K562 (cell line): ENCODE measurements around the gene KIAA0319L. TPM values are rescaled to one million over a fixed set of nuclear protein-coding genes. Genes with fewer than 3 reads are reported as not detected.

Experiments
- ETV5 ChIP-seq: sonication (generic); formaldehyde crosslinking; IDR thresholded peaks from 2 replicates; pipeline ENCODE4 v1.4.0; 2020; ENCODE audit warnings: low read depth, mild to moderate bottlenecking, missing genetic modification reagents
- GATA2 ChIP-seq: sonication (generic); formaldehyde crosslinking; IDR thresholded peaks from 2 replicates; pipeline ENCODE4 v1.4.0; 2020; ENCODE audit warnings: mild to moderate bottlenecking, missing genetic modification reagents
- HCFC1 ChIP-seq: IDR thresholded peaks from 2 replicates; pipeline ENCODE4 v1.6.1; 2012; ENCODE audit warnings: low read depth, low read length, improper control_type of control experiment
- MTA3 ChIP-seq: fragments of 450-650 bp; formaldehyde crosslinking; IDR thresholded peaks from 2 replicates; pipeline ENCODE4 v1.6.1; 2017; ENCODE audit warnings: mild to moderate bottlenecking, borderline replicate concordance
- MYC ChIP-seq, 2 experiments: fragments of 250-450 bp in 1 of 2; sonication (Bioruptor Pico) in 1 of 2; IDR thresholded peaks; 2 replicates each; pipeline versions ENCODE4 v1.5.1 to v1.6.1; 2012 to 2021; ENCODE audit warnings: low read depth in 2 of 2, borderline replicate concordance in 1 of 2, improper control_type of control experiment in 1 of 2, low read length in 1 of 2, mild to moderate bottlenecking in 1 of 2, moderate library complexity in 1 of 2
- NCOA1 ChIP-seq: fragments of 450-650 bp; IDR thresholded peaks from 2 replicates; pipeline ENCODE4 v1.6.1; 2016; ENCODE audit warnings: low read depth
- PTBP1 ChIP-seq: fragments of 200-400 bp; formaldehyde crosslinking; IDR thresholded peaks from 2 replicates; pipeline ENCODE4 v1.6.1; 2017; ENCODE audit warnings: low read depth, low read length
- SMARCA4 ChIP-seq: fragments of 450-650 bp; IDR thresholded peaks from 2 replicates; pipeline ENCODE4 v1.6.1; 2016
- ZFP36 ChIP-seq: fragments of 150-350 bp; IDR thresholded peaks from 2 replicates; pipeline ENCODE4 v1.6.1; 2018; ENCODE audit warnings: low read length, low read depth; ENCODE audit not compliant: partially characterized antibody
- ZNF146 ChIP-seq: IDR thresholded peaks from one replicate; pipeline ENCODE4 v1.6.1; 2018; ENCODE audit warnings: missing compliant biosample characterization; ENCODE audit not compliant: unreplicated experiment
- ZNF668 ChIP-seq: fragments of 250-450 bp; sonication (Bioruptor Pico); IDR thresholded peaks from 2 replicates; pipeline ENCODE4 v1.8.0; 2022; ENCODE audit warnings: mild to moderate bottlenecking, inconsistent platforms
- ZNF785 ChIP-seq: fragments of 250-450 bp; sonication (Bioruptor Pico); IDR thresholded peaks from 2 replicates; pipeline ENCODE4 v1.4.0; 2020; ENCODE audit warnings: mild to moderate bottlenecking
- polyA plus RNA-seq, 8 experiments: library from polyadenylated mRNA; depleted of rRNA in 4 of 8; stranded (reverse) in 5 of 8; unstranded in 3 of 8; fragments of >200 nt; fragmentation: Nextera tagmentation in 2 of 8; fragmentation: Illumina TruSeq in 1 of 8; extraction: Ambion mirVana in 2 of 8; extraction: Trizol in 1 of 8; gene quantifications; 2 replicates each; pipeline versions ENCODE4 v1.2.1 to v1.2.3, GENCODE V29; 2011 to 2014; ENCODE audit warnings: inconsistent platforms in 1 of 8, missing spikeins in 1 of 8
- total RNA-seq, 7 experiments: library from RNA; depleted of rRNA in 6 of 7; stranded (reverse); fragments of >200 nt in 6 of 7; fragmentation: Illumina TruSeq in 2 of 7; extraction: Trizol in 2 of 7; gene quantifications; 2 replicates each; pipeline versions ENCODE4 v1.2.1 to v1.2.3, GENCODE V29; 2011 to 2021; ENCODE audit warnings: low replicate concordance in 1 of 7
- TF ChIP-seq, protein P1 (sequence below): IDR thresholded peaks from 2 replicates; pipeline ENCODE4 v1.6.1; 2016; ENCODE audit warnings: missing genetic modification characterization, missing compliant biosample characterization
- TF ChIP-seq, protein P2 (sequence below): fragments of 450-650 bp; IDR thresholded peaks from 2 replicates; pipeline ENCODE4 v1.6.1; 2014; ENCODE audit warnings: low read depth, mild to moderate bottlenecking, moderate library complexity, borderline replicate concordance
- TF ChIP-seq, protein P3 (sequence below), 2 experiments: fragments of 450-650 bp; IDR thresholded peaks; 2 replicates each; pipeline ENCODE4 v1.6.1; 2018; ENCODE audit warnings: mild to moderate bottlenecking in 2 of 2, low read depth in 1 of 2; ENCODE audit not compliant: partially characterized antibody in 2 of 2
- TF ChIP-seq, protein P4 (sequence below): IDR thresholded peaks from 2 replicates; pipeline ENCODE4 v1.6.1; 2014; ENCODE audit warnings: antibody characterized with exemption
- TF ChIP-seq, protein P5 (sequence below): fragments of 450-650 bp; formaldehyde crosslinking; IDR thresholded peaks from 2 replicates; pipeline ENCODE4 v1.4.0; 2022; ENCODE audit warnings: missing genetic modification characterization

The KIAA0319L gene
- total and polyA plus RNA-seq, 9 of the 15 experiments (the other 6 are each of a cell fraction or from before 2014, with no cell fraction given) = 2.4 to 51.7 (median 27.4) TPM

DNA sequence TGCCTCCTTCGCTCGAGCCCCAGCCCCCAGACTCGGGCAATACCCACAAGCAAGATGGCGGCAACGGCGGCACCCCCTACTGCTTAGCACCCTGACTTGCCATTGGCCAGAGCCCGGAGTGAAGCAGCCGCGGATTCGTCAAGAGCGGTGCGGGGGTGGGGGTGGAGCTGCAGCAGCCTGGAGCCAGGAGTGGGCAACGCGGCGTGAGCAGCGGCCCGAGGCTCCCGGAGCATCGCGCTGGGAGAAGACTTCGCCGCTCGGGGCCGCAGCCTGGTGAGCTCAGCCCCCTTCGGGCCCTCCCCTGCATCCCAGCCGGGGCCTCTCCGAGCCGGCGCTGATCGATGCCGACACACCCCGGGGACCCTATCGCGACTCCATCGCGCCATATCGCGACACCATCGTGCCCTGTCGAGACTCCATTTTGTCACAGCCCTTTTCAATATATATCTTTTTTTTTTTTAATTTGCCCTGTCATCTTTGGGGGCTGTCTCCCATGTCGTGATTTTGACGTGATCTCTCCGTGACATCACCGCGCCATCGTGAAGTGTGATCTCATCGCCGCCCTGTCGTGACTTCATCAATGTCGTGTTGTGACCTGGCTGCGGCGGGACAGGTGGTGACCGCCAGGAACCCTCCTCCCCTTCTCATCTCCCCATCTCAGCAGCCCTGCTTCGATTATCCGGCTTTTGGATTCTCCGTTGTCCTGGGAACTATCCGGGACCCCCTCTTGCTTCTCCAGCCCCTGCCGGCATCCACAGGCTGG is 589 bp upstream of the KIAA0319L start, which contains the start of gene NCDN (continued):
- TF ChIP-seq, protein P1, sequence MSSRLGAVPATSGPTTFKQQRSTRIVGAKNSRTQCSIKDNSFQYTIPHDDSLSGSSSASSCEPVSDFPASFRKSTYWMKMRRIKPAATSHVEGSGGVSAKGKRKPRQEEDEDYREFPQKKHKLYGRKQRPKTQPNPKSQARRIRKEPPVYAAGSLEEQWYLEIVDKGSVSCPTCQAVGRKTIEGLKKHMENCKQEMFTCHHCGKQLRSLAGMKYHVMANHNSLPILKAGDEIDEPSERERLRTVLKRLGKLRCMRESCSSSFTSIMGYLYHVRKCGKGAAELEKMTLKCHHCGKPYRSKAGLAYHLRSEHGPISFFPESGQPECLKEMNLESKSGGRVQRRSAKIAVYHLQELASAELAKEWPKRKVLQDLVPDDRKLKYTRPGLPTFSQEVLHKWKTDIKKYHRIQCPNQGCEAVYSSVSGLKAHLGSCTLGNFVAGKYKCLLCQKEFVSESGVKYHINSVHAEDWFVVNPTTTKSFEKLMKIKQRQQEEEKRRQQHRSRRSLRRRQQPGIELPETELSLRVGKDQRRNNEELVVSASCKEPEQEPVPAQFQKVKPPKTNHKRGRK (tag) = no peak
- TF ChIP-seq PTBP1 (0 out of 2 replicates have a peak, but pooled peaks have one; percentile 17), HCFC1 (peak; percentile 99), GATA2 (no peak), ZNF146 (no peak), MYC (IDR thresholded peaks at IDR 0.05; ENCODE audit: low read depth, low read length) (peak; percentile 93), MYC (CRISPR knock-in tag; IDR thresholded peaks at IDR 0.05; ENCODE audit: borderline replicate concordance, low read depth) (peak; percentile 70; the same call in 1 of the 2 replicates), ETV5 (CRISPR knock-in tag) (no peak), ZNF668 (CRISPR knock-in tag) (no peak), ZFP36 (no peak), MTA3 (0 out of 2 replicates have a peak, but pooled peaks have one; percentile 33), NCOA1 (peak; percentile 76), ZNF785 (no peak), SMARCA4 (peak; percentile 76)
- TF ChIP-seq, protein P2, sequence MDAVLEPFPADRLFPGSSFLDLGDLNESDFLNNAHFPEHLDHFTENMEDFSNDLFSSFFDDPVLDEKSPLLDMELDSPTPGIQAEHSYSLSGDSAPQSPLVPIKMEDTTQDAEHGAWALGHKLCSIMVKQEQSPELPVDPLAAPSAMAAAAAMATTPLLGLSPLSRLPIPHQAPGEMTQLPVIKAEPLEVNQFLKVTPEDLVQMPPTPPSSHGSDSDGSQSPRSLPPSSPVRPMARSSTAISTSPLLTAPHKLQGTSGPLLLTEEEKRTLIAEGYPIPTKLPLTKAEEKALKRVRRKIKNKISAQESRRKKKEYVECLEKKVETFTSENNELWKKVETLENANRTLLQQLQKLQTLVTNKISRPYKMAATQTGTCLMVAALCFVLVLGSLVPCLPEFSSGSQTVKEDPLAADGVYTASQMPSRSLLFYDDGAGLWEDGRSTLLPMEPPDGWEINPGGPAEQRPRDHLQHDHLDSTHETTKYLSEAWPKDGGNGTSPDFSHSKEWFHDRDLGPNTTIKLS = peak; percentile 80; the same call in 1 of the 2 replicates
- TF ChIP-seq, protein P3, sequence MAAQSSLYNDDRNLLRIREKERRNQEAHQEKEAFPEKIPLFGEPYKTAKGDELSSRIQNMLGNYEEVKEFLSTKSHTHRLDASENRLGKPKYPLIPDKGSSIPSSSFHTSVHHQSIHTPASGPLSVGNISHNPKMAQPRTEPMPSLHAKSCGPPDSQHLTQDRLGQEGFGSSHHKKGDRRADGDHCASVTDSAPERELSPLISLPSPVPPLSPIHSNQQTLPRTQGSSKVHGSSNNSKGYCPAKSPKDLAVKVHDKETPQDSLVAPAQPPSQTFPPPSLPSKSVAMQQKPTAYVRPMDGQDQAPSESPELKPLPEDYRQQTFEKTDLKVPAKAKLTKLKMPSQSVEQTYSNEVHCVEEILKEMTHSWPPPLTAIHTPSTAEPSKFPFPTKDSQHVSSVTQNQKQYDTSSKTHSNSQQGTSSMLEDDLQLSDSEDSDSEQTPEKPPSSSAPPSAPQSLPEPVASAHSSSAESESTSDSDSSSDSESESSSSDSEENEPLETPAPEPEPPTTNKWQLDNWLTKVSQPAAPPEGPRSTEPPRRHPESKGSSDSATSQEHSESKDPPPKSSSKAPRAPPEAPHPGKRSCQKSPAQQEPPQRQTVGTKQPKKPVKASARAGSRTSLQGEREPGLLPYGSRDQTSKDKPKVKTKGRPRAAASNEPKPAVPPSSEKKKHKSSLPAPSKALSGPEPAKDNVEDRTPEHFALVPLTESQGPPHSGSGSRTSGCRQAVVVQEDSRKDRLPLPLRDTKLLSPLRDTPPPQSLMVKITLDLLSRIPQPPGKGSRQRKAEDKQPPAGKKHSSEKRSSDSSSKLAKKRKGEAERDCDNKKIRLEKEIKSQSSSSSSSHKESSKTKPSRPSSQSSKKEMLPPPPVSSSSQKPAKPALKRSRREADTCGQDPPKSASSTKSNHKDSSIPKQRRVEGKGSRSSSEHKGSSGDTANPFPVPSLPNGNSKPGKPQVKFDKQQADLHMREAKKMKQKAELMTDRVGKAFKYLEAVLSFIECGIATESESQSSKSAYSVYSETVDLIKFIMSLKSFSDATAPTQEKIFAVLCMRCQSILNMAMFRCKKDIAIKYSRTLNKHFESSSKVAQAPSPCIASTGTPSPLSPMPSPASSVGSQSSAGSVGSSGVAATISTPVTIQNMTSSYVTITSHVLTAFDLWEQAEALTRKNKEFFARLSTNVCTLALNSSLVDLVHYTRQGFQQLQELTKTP (IDR thresholded peaks at IDR 0.05; ENCODE audit: low read depth in 1 of 2, partially characterized antibody in 2 of 2) = peak in 1 of 2 experiments; percentile 51
- TF ChIP-seq, protein P4, sequence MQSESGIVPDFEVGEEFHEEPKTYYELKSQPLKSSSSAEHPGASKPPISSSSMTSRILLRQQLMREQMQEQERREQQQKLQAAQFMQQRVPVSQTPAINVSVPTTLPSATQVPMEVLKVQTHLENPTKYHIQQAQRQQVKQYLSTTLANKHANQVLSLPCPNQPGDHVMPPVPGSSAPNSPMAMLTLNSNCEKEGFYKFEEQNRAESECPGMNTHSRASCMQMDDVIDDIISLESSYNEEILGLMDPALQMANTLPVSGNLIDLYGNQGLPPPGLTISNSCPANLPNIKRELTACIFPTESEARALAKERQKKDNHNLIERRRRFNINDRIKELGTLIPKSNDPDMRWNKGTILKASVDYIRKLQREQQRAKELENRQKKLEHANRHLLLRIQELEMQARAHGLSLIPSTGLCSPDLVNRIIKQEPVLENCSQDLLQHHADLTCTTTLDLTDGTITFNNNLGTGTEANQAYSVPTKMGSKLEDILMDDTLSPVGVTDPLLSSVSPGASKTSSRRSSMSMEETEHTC = no peak
- TF ChIP-seq, protein P5, sequence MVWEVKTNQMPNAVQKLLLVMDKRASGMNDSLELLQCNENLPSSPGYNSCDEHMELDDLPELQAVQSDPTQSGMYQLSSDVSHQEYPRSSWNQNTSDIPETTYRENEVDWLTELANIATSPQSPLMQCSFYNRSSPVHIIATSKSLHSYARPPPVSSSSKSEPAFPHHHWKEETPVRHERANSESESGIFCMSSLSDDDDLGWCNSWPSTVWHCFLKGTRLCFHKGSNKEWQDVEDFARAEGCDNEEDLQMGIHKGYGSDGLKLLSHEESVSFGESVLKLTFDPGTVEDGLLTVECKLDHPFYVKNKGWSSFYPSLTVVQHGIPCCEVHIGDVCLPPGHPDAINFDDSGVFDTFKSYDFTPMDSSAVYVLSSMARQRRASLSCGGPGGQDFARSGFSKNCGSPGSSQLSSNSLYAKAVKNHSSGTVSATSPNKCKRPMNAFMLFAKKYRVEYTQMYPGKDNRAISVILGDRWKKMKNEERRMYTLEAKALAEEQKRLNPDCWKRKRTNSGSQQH = no peak
